ENCODE results near the gene ADO. TPM values are rescaled to one million over a fixed set of nuclear protein-coding genes. Genes with fewer than 3 reads are reported as not detected.

ADO gene
- polyA plus RNA-seq, 1 of the 3 experiments (the other 2 are of a cell fraction) = 6.9 TPM

- TF ChIP-seq TEAD4 (IDR thresholded peaks at IDR 0.05; ENCODE audit: borderline replicate concordance, insufficient read depth) = no peak
- no peak for TF ChIP-seq IRF3 (IDR thresholded peaks at IDR 0.05; ENCODE audit: low read depth, low read length)
Observed at GRCh38 chr10:62759599-62760175, 44.8 kb upstream of the ADO start (continued).

- H3K4me1 ChIP-seq (ENCODE audit: control insufficient read depth in 1 of 2, insufficient read depth in 2 of 2, low read depth in 1 of 2, low read length in 1 of 2) = no peaks in the 10 kb centered on the region
- no peaks in the 10 kb centered on the region for H3F3A ChIP-seq (replicated peaks; ENCODE audit: insufficient read depth)
- ChIA-PET POLR2A (no interaction called here), CTCF (interaction anchor here (2.1 kb wide), 1 partner anchor 9 kb away, joined by 5 read pairs; no protein-coding TSS in a partner anchor)
- H3K27ac ChIP-seq (ENCODE audit: low read depth in 2 of 2, low read length in 1 of 2) = no peak overlapping the region
- H3K9me2 ChIP-seq = no peaks in the 10 kb centered on the region
- no peaks in the 10 kb centered on the region for H4K20me1 ChIP-seq (ENCODE audit: insufficient read depth)
- H2AFZ ChIP-seq (ENCODE audit: low read depth) = no peak overlapping the region
- TF ChIP-seq TCF12 (IDR thresholded peaks at IDR 0.05) (no peak), GABPA (IDR thresholded peaks at IDR 0.05; ENCODE audit: low read depth) (no peak), YY1 (IDR thresholded peaks at IDR 0.05; ENCODE audit: low read depth) (no peak), FOXJ3 (CRISPR knock-in tag; IDR thresholded peaks at IDR 0.05) (no peak), IRF3 (IDR thresholded peaks at IDR 0.05; ENCODE audit: low read depth, low read length) (no peak), EZH2phosphoT487 (IDR thresholded peaks at IDR 0.05; ENCODE audit: borderline replicate concordance, low read depth) (no peak), SMC3 (IDR thresholded peaks at IDR 0.05; ENCODE audit: low read depth, low read length) (no peak)
- 85% methylated on average over 14 of the region's 14 CpGs for WGBS (ENCODE audit: low lambda C conversion rate)
- H3K4me2 ChIP-seq = no peak overlapping the region
- no peaks in the 10 kb centered on the region for H3K27me3 ChIP-seq (ENCODE audit: insufficient read depth)
- no peak overlapping the region for H3K4me3 ChIP-seq (ENCODE audit: low read depth in 2 of 2, low read length in 1 of 2)
- DNase-seq = no peak
- H3K79me2 ChIP-seq (ENCODE audit: insufficient read depth) = no peaks in the 10 kb centered on the region
- no peaks in the 10 kb centered on the region for H3K9me3 ChIP-seq
- no peaks in the 10 kb centered on the region for H3K36me3 ChIP-seq (replicated peaks in 1 of 2; ENCODE audit: control insufficient read depth in 1 of 2, insufficient read depth in 2 of 2, low read length in 1 of 2)
- no peak overlapping the region for H3K9ac ChIP-seq
Observed at GRCh38 chr10:62760401-62760800, 44.1 kb upstream of the ADO start.

- no peaks in the 10 kb centered on the region for H3K27me3 ChIP-seq (ENCODE audit: insufficient read depth)
- H2AFZ ChIP-seq (ENCODE audit: low read depth) = no peak overlapping the region
- CTCF ChIA-PET = interaction anchor here (2.1 kb wide), 1 partner anchor 9 kb away, joined by 5 read pairs; no protein-coding TSS in a partner anchor
Observed at GRCh38 chr10:62761115-62761514, 43.4 kb upstream of the ADO start.

More at GRCh38 chr10:62761115-62761514, 43.4 kb upstream of the ADO start:
- WGBS (ENCODE audit: low lambda C conversion rate) = 40% methylated on average over 3 of the region's 3 CpGs
- H3K9me2 ChIP-seq = no peaks in the 10 kb centered on the region
- no peaks in the 10 kb centered on the region for H3F3A ChIP-seq (replicated peaks; ENCODE audit: insufficient read depth)
- TF ChIP-seq JUND (IDR thresholded peaks at IDR 0.05) (no peak), FOXJ3 (CRISPR knock-in tag; IDR thresholded peaks at IDR 0.05) (no peak), POLR2AphosphoS5 (IDR thresholded peaks at IDR 0.05; ENCODE audit: low read depth, low read length) (no peak), SMC3 (IDR thresholded peaks at IDR 0.05; ENCODE audit: low read depth, low read length) (no peak), FOSL2 (IDR thresholded peaks at IDR 0.05; ENCODE audit: borderline replicate concordance, low read depth) (no peak), RAD21 (IDR thresholded peaks at IDR 0.05; ENCODE audit: low read length) (no peak), IRF3 (IDR thresholded peaks at IDR 0.05; ENCODE audit: low read depth, low read length) (no peak), MXI1 (IDR thresholded peaks at IDR 0.05; ENCODE audit: low read depth, low read length) (no peak), CTCF (IDR thresholded peaks at IDR 0.05) (no peak), MEF2A (IDR thresholded peaks at IDR 0.05; ENCODE audit: borderline replicate concordance, low read depth) (no peak), RFX5 (IDR thresholded peaks at IDR 0.05; ENCODE audit: low read length) (no peak), SIN3A (IDR thresholded peaks at IDR 0.05; ENCODE audit: borderline replicate concordance, low read depth, low read length) (no peak)
- H3K4me1 ChIP-seq (ENCODE audit: control insufficient read depth in 1 of 2, insufficient read depth in 2 of 2, low read depth in 1 of 2, low read length in 1 of 2) = no peaks in the 10 kb centered on the region
- no peaks in the 10 kb centered on the region for H4K20me1 ChIP-seq (ENCODE audit: insufficient read depth)
- H3K9me3 ChIP-seq = no peaks in the 10 kb centered on the region
- no peaks in the 10 kb centered on the region for H3K36me3 ChIP-seq (replicated peaks in 1 of 2; ENCODE audit: control insufficient read depth in 1 of 2, insufficient read depth in 2 of 2, low read length in 1 of 2)
- H3K79me2 ChIP-seq (ENCODE audit: insufficient read depth) = no peaks in the 10 kb centered on the region
- H3K4me3 ChIP-seq (ENCODE audit: low read depth in 2 of 2, low read length in 1 of 2) = no peak overlapping the region
- no peak for DNase-seq
- no peak overlapping the region for H3K9ac ChIP-seq
- no peak overlapping the region for H3K27ac ChIP-seq (ENCODE audit: low read depth in 2 of 2, low read length in 1 of 2)
- no peak overlapping the region for H3K4me2 ChIP-seq
- POLR2A ChIA-PET = no interaction called here

Data from SK-N-SH (cell line).